Stimulated activated CD8-positive, alpha-beta memory T cell treated with anti-CD3 and anti-CD28 coated beads, Interleukin-4, amount 100 ng/mL, for 24 hours (primary cell): ENCODE data around the gene SORCS2.
"Not testable (repeated sequence)": the region's sequence is repeated elsewhere in the genome, so short reads cannot be mapped to it uniquely, and the experiment has no call there.

Experiments
- DNase-seq: peaks from one replicate; pipeline ENCODE4 v3.0.0-alpha.2; 2020; ENCODE audit warnings: low read depth

Gene SORCS2

DNA sequence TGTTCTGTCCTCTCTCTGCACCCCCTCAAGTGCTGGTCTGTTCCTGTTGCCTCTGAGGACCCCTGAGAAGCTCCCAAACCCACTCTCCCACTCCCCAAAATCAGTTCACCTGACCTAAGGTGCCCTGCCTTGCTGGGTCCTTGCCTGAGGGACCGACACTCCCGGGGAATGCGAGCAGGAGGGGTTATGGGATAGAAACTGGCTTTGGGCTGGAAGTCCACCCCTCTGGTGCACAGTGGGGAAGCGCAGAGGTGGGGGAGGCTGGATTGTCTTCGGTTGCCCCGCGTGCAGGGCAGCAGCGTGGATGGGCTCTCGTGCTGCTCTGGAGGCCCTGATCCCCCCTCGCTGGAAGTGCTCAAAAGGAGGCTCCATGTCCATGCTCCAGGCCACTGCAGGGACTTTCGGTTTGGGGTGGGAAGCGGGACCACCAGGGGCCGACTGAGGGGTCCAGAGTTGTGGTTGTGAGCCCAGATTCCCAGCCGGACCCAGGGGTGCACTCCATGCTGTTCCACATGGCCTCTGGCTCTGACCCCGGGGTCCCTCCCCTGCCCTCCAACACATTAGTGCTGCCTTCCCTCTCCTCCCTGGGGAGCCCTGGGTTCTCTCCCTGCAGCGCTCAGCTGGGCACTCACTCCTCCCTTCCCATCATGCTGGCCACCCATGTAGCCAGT, 7.6 kb downstream of the SORCS2 start:
- no peak for DNase-seq

DNA sequence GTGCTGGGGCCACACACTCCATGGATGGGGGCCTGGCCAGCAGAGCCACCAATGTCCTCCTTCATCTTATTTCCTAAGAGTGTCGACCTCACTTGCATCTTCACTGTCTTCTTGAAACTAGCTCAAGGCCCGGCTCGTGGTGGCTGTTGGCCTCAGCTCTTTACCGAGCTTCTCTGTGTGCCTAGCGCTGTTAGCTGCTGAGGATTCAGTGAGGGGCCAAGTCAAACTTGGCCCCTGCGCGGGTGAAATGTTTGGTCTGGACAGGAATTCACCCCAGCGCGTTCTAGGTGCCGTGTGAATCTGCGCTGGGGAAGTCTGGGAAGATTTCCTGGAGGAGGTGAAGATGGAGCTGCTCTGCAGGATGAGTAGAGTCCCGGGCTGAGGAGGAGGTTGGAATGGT, 8.5 kb downstream of the SORCS2 start:
- DNase-seq = no peak

DNA sequence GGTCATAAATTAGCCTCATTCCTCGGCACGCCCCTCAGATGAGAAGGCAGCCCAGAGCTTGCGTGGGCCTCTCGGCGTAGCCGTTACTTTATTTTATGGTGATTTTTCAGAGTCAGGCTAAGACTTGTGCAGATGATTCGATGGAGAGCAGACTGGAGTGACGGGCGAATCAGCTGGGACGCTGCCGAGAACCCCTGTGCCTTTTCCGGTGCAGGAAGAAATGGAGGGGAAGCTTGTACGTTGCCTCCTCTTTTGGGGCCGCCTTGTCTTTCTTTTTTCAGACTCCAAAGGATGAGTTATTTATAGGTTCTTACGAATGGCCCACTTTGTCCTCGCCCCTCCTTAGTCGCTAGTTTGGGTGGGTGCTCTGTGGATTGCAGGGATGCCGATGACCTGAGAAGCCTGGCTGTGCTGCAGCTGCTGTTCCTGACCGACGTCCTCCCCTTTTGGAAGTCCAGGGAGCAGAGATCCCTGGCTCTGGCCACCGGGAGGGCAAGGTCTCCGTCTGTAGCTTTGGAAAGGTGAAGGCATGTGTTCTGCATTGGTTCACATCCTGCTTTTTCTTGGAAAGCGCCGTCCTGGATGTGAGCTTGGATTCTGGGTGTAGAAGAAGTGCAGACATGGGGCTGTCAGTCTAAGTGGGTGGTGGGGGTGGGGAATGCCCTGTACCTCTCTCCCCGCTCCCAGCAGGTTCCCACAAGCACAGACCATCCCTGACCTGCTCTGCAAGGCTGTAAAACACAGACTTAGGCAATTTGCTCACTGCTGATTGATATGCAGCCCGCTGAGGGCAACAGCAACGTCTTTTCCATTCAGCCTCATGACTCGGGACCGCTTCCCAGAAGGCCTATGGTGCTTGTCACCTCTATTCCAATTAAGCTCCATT, 9.3 kb downstream of the SORCS2 start:
- no peak for DNase-seq

DNA sequence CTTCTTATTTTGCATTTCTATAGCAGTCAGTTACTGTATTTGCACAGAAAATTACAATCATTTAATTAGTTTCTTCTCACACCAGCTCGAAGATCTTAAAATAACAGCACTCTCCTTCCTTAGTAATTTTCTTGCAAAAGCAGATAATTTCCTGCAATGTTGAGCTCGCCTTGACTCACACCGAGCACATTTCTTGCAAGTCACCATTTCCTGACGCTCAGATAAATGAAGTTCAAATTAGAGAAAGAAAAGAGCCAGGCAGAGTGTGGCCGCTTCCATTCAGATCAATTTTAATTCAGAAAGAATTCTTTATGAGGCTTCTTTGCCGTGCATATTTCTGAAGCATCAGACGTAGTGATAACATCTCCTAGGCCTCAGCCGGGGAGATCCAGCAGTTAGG, 10.1 kb downstream of the SORCS2 start:
- no peak for DNase-seq

DNA sequence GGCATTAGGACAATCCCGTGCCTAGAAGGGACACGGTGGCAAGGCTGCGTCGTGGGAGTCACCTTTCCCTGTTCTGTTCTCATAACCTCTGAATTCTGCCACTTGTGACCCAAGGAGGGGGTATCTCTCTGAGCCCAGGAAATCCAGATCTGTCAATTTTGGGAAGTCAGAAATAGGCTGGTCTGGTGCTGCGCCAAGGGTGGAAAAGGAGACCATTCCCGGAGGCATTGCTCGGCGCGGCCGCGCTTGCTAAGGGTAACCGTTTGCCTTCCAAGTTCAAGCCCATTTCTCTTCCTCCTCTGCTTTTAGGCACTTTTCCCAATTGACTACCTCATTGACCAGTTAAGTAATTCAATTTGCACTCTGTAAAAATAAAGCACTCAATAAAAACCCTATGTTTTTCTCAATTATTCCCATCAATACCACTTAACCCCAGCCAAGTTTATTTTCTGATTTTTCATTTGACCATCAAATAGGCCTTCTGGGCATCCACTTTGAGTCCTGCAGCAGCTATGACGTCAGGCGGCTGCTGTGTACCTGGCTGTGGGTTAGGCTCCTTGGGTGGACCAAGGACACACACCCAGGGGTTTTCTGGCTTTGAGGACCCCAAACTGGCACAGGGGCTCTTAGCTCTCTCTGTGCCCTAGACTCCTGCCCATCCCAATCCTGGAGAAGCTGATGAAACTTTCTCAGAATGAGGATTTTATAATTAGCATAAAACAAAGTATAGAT, 12.5 kb downstream of the SORCS2 start:
- no peak for DNase-seq

DNA sequence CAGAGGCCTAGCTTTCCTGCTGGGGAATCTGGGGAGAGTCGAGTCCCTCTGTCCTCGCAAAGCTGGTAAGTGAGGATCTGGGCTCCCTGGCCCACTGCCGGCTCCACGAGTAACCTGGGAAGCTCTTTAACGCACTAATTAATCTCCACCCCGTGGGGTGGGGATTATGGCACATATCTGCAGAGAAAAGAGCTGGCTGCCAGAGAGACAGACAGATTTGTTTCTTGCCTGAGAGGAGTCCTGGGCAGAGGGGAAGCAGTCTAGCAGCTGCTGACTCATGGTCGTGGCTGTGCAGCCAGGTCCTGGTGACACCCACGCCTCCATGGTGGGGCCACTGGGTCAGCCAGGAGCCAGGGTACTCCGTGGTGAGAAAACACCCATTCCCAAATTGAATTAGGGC, 14.0 kb downstream of the SORCS2 start:
- no peak for DNase-seq

DNA sequence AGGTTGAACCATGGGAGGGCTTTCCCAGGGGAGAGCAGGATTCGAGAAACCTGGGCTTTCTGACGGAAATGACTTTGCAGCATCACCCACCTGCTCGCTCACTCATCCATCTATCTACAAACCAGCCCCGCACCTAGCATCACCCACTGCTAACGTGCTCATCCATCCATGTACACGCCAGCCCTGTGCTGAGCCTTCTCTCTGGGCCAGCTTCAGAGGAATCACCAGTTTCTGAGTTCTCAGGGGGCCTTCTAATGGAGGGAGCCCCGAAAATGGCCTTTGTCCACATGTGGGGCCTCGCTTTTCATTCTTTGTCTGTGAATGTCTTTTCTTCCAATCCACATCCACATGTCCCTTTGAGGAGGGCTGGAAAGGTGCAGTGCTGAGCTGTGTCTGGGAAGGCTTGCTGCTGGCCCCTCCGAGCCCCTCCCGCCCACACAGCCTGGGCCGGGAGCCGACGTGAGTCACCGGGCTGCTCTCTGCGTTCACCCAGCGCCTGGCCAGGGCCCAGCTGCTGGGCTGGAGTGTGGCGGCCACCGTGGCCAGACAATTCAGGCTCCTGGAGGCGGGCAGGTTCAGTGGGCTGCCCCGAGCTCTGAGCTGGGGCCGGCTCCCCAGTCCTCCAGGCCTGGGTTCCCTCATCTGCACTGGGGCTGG, 14.7 kb downstream of the SORCS2 start:
- DNase-seq = no peak

DNA sequence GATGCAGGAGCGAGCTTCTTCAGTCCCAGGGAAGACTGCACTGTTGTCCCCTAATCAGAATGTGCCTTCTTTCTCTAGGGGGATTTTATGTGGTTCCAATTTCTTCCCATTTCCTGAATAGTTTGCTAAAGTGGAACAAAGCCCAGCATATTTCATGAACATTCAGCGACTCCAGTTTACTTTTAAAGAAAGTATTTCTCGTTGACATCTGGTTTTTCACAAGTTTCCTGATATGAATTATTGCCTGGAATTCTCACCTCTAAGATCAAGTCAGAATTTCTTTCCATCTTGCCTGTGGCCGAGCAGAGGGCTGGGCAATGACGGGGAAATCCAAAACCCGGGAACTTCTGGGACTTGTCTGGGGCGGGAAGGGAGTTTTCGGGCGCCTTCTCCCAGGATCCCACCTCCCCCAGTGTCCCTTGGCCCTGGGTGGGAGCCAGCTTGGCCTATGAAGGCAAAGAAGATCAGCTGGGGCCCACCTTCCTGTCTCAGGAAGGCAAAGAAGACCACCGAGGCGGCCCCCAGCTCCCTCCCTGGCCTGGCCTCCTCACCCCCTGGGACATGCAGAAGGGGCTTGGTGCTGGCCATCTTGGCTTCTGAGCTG, 15.4 kb downstream of the SORCS2 start:
- DNase-seq = no peak

DNA sequence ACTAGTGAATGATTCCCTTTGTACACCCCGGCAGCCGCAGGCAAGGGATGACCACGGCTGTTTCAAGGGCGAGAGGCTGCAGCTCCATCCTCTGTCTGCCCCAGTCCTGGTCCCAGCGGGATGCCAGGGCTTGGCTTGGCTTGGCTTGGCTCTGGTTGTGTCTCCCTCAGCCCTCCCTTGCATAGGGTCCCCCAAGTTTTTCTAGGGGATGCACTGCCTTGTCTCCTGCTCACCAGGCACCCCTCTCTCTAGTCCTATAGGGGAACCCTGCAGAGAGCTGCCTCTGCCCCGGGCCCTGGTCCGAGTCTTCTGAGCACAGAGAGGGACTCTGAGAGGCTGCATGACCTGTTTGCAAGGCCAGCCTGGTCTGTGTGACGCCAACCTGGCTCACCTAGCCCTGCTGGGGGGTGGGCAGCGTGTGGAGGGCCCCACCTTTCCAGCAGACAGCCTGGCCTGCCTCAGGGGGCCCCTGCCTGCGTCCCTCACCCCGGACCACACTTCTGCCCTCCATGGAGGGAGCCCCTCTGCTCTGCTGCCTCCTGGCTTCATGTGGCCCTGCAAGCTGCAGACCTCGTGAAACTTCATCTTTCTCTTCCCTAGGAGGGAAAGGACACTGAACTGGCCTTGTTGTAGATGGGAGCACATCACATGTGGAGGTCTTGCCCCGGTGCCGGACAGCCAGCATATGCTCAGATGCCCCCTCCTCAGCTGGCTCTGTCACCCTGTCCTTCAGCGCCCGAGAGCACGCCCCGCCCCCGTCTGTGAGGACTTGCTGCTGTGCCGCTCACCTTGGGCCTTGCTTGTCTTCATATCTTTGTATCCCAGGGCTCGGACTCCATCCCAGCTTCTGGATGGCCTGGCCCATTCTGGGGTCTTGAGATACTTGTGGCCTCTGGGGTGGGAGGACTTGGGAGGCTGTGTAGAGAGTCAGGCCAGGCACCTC, 16.4 kb downstream of the SORCS2 start:
- no peak for DNase-seq

DNA sequence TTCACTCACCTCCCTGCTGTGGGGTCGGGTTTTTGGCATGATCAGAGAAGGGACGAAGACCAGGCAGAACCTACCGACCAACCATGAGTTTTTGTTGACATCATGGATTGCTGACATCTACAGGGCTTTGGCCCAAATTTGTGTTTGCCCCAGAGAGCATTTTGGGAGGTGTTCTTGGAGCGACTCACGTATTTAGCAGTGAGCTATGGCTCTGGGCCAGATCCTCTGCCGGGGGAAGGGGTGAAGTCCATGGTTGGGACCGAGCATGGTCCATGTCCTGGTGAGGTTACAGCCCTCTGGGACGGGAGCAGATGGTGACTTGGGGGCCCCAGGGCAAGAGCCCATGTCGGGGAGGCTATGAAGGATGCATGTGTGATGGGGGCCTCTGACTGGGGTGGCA, 17.4 kb downstream of the SORCS2 start:
- DNase-seq = no peak

DNA sequence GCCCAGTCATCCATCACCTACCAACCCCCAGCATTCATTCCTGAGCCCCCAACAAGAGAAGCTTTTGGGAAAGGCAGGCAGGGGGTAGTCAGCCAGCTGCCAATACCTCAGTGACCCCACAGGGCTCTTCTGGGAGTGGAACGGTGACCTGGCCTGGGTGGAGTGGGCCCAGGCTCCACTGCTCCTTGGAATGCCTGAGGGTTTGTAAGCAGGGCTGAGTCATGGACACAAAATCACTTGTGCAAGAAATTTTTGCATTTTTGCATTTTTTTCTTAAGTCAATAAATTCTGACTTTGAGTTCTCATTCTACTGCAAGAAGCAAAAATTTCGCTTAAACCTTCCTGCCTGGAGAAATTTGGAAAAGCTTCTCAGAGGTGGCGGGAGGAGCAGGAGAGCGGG, 18.5 kb downstream of the SORCS2 start:
- no peak for DNase-seq

DNA sequence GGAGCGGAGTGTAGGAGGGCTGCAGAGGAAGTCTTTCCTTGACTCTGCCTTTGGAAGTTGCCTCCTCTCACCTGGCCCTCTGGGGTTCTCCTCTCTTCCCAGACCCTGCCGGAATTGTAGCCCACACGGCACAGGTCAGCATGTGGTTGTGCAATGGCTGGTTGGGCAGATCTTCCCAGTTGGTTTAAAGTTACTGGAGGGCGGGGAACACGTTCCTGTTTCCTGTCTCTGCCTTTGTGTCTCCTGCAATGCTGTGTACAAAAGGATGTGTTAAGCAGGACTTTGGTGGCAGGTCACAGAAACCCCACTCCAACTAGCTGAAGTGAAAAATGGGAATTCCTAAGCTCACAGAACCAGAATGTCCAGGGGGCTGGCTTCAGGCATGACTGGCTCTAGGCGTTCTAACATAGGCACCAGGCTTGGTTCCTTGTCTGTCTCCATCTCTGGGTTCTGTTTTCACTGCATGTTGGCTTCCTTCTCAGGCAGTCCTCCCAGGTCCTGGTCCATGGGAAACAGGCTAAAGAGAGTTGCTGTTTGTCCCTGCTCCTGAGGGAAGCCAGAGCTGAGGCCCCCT, 19.9 kb downstream of the SORCS2 start:
- no peak for DNase-seq

DNA sequence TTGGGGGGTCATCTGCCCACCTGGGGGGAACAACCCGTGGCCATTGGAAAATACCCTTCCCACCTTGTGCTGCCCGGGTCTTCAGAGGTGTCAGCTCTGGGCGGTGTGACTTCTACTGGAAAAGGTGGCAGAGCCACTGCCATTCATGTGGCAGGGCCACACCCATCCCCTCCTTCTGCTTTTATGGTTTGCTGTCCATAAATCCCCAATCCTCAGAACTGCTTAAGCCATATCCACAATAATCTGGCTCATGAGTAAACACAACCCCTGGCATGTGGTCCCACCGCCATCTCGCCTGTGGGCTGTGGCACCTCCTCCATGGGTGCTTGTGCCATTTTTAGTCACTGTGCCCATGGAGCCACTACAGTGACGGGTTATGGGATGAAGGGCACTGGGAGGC, 20.6 kb downstream of the SORCS2 start:
- DNase-seq = no peak

DNA sequence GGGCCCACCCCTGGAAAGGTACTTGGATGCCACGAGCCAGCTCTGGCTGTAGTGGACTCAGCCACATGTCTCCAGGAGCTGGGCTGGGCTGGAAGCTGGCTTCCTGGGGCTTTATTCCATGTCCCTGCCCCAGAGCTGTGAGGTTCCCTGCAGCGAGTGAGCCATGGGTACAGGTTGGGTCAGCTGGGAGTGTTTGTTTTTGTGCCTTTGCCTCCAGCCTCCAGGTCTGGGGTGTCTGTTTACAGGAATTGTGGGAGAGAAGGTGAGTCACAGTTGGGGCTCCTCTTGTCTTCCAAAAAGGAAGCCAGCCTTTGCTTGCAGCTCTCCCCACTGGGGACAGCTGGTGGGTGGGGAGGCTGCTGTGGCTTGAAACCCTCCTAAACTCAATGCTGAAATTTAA, 21.5 kb downstream of the SORCS2 start:
- no peak for DNase-seq

DNA sequence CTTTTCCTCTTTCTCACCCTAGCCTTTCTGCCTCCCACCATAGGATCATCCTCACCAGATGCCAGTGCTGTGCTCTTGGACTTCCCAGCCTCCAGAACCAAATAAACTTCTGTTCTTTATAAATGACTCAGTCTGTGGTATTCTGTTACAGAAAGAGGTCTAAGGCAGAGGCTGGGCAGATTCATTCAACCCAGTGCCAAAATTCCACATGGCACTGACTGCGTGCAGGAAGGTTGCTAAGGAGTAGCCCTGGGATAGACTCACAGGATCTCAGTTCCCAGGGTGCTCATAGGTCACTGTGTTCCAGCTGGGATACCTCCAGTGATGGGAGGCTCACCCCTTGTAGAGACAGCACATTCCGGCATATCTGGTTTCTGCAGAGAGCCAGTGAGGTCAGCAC, 22.0 kb downstream of the SORCS2 start:
- no peak for DNase-seq

DNA sequence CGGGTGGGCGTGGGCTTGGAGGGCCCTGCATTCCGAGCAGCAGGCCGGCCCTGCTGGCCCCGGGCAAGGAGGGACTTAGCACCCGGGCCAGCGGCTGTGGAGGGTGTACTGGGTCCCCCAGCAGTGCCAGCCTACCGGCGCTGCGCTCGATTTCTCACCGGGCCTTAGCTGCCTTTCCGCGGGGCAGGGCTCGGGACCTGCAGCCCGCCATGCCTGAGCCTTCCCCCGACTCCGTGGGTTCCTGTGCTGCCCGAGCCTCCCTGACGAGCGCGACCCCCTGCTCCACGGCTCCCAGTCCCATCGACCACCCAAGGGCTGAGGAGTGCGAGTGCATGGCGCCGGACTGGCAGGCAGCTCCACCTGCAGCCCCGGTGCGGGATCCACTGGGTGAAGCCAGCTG, 22.8 kb downstream of the SORCS2 start:
- not testable (repeated sequence) for DNase-seq

DNA sequence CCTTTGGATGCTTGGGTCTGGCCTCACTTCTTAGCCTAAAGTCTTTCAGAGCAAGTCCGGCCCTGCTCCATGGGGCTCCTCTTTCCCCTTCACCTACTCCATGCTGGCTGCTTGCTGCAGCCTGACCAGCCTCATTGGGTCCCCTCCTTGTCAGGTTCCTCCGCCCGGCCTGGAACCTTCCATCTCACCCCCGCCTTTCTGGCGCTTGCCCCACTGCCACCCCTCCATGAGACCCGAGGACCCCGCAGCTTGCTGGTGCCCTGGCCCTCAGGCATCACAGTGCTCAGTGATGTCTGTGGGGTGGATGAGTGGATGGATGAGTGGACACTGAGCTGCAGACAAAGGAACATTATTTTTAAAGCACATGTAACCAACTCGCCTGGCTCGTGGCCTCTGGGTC, 24.7 kb downstream of the SORCS2 start:
- no peak for DNase-seq

DNA sequence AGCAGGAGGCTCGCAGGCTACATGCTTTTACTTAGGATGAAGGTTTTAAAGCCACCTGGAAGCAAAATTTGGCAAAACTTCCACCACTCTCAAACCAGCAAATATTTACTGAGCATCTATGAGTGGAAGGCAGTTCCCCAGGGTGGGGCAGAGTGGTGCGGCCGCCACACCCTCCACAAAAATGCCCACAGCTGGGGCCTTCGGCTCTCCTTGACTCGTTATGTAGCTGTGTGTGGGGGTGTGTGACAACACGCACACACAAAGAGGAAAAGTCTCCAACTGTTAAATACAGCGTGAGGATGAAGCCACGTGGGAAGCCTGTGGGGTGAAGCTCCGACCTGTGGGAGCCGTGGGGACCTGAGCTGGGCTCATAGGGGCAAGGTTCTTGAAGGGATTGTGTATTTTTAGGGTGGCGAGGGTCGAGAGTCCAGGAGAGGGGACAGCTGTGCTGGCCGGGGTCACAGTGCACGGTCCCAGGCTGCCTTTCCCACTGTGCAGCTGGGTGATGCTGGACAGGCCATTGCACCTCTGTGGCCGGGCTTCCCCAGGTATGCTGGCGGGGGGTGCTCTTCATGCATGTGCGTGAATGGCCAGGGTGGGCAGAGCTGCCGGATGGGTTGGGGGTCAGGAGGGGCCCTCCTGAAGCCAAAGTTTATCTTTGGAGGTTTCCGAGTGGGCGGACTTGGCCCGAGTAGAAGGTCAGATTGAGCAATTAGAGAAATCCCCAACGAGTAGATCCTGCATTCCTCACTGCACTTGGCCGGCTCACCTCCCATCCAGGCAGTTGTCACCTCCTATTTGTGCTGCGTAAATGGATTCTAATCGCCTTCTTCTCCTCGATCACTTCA, 25.4 kb downstream of the SORCS2 start:
- DNase-seq = no peak

DNA sequence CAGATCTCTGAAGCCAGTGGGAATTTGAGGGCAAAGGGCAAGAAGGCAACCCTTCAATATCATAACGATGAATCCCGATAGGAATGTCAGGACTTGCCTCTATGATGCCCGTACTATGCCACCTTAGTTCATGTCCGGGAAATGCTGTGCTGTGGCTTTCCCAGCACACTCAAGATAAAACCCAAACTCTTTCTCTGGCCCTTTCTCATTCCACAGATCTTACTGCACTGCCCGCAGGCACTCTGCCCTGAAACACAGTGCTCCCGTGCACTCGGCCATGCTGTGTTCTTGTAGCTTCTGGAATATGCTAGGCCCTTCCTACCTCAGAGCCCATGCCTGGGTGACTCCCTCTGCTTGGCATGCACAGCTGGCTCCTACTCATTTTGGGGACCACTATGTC, 26.3 kb downstream of the SORCS2 start:
- DNase-seq = no peak

DNA sequence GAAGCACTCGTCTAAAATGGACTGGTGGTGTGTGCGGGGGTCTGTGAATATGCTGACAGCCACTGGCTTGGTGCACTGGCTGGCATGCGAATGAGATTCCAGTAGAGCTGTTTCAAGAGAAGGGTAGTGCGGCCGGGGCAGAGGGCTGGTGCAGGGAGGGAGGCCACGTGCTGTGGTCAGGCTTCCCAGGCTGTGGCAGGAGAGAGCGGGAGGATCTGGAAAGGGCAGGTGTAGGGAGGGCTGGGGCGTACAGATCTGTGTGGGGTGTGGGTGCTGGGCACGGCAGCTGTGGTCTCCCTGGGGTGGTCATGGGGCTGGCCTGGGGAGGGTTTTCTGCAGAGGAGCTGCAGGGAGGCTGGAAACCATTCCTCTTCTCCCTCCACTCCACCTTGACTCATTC, 30.2 kb downstream of the SORCS2 start:
- no peak for DNase-seq
